Endodermal cell (in vitro differentiated cells): Measurements from ENCODE around the gene TUBG2. TPM values are rescaled to one million over a fixed set of nuclear protein-coding genes. Genes with fewer than 3 reads are reported as not detected.

Experiments
- DNase-seq: peaks from one replicate; pipeline ENCODE4 v3.0.0-alpha.2; 2017
- H3K27ac ChIP-seq: 2 replicates; pipeline ENCODE4 v1.5.1; 2013; ENCODE audit warnings: mild to moderate bottlenecking, low read depth, low read length, moderate library complexity
- H3K27me3 ChIP-seq: 2 replicates; pipeline ENCODE4 v1.6.1; 2013; ENCODE audit warnings: mild to moderate bottlenecking, low read length, moderate library complexity; ENCODE audit not compliant: insufficient read depth, control insufficient read depth, poor library complexity, severe bottlenecking
- H3K36me3 ChIP-seq: 2 replicates; pipeline ENCODE4 v1.7.0; 2013; ENCODE audit warnings: mild to moderate bottlenecking, low read length, moderate library complexity; ENCODE audit not compliant: control insufficient read depth, insufficient read depth
- H3K4me1 ChIP-seq: one replicate; pipeline ENCODE4 v1.7.0; 2013; ENCODE audit warnings: low read length; ENCODE audit not compliant: control insufficient read depth, insufficient read depth
- H3K4me3 ChIP-seq: 2 replicates; pipeline ENCODE4 v1.5.1; 2013; ENCODE audit warnings: mild to moderate bottlenecking, low read length, moderate library complexity
- H3K9ac ChIP-seq: 2 replicates; pipeline ENCODE4 v1.6.1; 2013; ENCODE audit warnings: mild to moderate bottlenecking, low read length, moderate library complexity; ENCODE audit not compliant: poor library complexity, severe bottlenecking; ENCODE audit errors: extremely low read depth
- H3K9me3 ChIP-seq: 2 replicates; pipeline ENCODE4 v1.6.1; 2013; ENCODE audit warnings: mild to moderate bottlenecking, low read length, moderate library complexity; ENCODE audit not compliant: control insufficient read depth
- H3K27ac Mint-ChIP-seq: 2 replicates; pipeline ENCODE4 v1.8.0; 2020; ENCODE audit warnings: mixed read lengths
- H3K27me3 Mint-ChIP-seq: 2 replicates; pipeline ENCODE4 v1.8.0; 2021; ENCODE audit warnings: mild to moderate bottlenecking, mixed read lengths; ENCODE audit not compliant: insufficient read depth
- H3K36me3 Mint-ChIP-seq: 2 replicates; pipeline ENCODE4 v1.8.0; 2020; ENCODE audit warnings: low read depth, mixed read lengths
- H3K4me1 Mint-ChIP-seq: 2 replicates; pipeline ENCODE4 v1.8.0; 2020; ENCODE audit warnings: mixed read lengths
- H3K4me3 Mint-ChIP-seq: 2 replicates; pipeline ENCODE4 v1.8.0; 2020; ENCODE audit warnings: mild to moderate bottlenecking, moderate library complexity, mixed read lengths
- H3K9me3 Mint-ChIP-seq: 2 replicates; pipeline ENCODE4 v1.8.0; 2020; ENCODE audit warnings: mild to moderate bottlenecking, mixed read lengths
- CTCF ChIP-seq: fragments of 200-600 bp; sonication (generic); conservative IDR thresholded peaks from 2 replicates; pipeline ENCODE4 v1.5.0; 2021; ENCODE audit warnings: antibody characterized with exemption, mild to moderate bottlenecking
- WGBS, 2 experiments: methylation state at CpG; one replicate each; pipeline versions ENCODE4 v1.1.5 to v1.1.7; 2013; ENCODE audit warnings: missing lambda C conversion rate in 2 of 2, mixed read lengths in 1 of 2; ENCODE audit not compliant: insufficient coverage in 1 of 2, insufficient read length in 1 of 2; 5-methylcytosine and 5-hydroxymethylcytosine counted together
- total RNA-seq, 2 donors: library from RNA; stranded (reverse); fragmentation: NEBNext Ultra II Directional in 1 of 2; extraction: Animal tissue kit (Norgen Biotek cat#: 25700) in 1 of 2; gene quantifications; 2 replicates in 1 of 2; 3 replicates in 1 of 2; pipeline ENCODE4 v1.2.1, GENCODE V29; 2021

The TUBG2 gene
- total RNA-seq, 2 donors from 2014 or later, result 32.4 to 38.0 TPM

- peaks cover 5% of the 10 kb centered on the region for H3K4me1 ChIP-seq
- no peak for TF ChIP-seq CTCF
- no peaks in the 10 kb centered on the region for H3K27me3 ChIP-seq
- Mint-ChIP-seq H3K4me1 (peaks cover 8% of the 10 kb centered on the region), H3K4me3 (no peak overlapping the region), H3K27me3 (no peaks in the 10 kb centered on the region), H3K9me3 (no peaks in the 10 kb centered on the region), H3K27ac (no peak overlapping the region), H3K36me3 (peaks cover 12% of the 10 kb centered on the region)
- no peak overlapping the region for H3K27ac ChIP-seq
- H3K9me3 ChIP-seq, result no peaks in the 10 kb centered on the region
- no peak overlapping the region for H3K9ac ChIP-seq
- peaks cover 3% of the 10 kb centered on the region for H3K36me3 ChIP-seq
- DNase-seq, result no peak
- no peak overlapping the region for H3K4me3 ChIP-seq
- 93 to 99% methylated on average over 18 to 19 of the region's 19 CpGs for WGBS, 2 experiments
Observed at GRCh38 chr17:42697108-42697811, 38.2 kb downstream of the TUBG2 start.

DNA sequence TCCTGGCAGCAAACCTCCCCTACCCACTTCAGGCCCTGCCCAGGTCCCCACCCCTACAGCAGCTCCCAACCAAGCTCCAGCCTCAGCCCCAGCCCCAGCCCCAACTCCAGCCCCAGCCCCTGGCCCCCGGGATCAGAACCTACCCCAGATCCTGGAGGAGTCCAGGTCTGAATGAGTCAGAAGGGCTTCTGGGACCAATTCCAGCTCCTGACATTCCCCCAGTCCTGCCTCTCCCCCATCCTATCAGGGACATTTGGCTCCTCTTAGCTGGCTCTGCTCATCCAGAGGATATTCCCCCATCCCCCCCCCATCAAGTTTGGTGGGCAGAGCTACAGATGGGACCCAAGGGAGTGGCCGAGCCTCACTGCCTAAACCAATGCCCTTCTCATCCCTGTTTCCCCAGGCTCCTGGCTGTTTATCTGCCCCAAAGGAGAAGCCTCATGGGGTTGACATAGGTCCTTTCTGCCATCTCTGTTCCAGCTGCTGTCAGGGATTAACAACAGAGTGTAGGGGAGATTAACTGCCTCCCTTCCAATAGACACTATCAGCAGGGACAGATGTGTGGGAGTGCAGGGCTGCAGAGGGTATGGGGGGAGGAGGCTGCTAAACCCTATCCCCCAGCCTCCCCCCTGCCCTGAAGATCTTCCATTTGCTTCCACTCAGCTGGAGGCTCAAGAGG lies 39.8 kb downstream of the TUBG2 start:
- H3K36me3 Mint-ChIP-seq, result peaks cover 23% of the 10 kb centered on the region
- peaks cover 8% of the 10 kb centered on the region for H3K4me1 Mint-ChIP-seq
- H3K4me1 ChIP-seq, result peaks cover 5% of the 10 kb centered on the region
- H3K27ac ChIP-seq, result no peak overlapping the region
- no peaks in the 10 kb centered on the region for H3K27me3 Mint-ChIP-seq
- H3K36me3 ChIP-seq, result peaks cover 10% of the 10 kb centered on the region
- H3K9ac ChIP-seq, result no peak overlapping the region
- DNase-seq, result peak; percentile 49
- no peak overlapping the region for H3K4me3 ChIP-seq
- TF ChIP-seq CTCF, result no peak
- H3K27ac Mint-ChIP-seq, result no peak overlapping the region
- H3K27me3 ChIP-seq, result no peaks in the 10 kb centered on the region
- no peak overlapping the region for H3K4me3 Mint-ChIP-seq
- 89% methylated on average over 2 of the region's 2 CpGs; no CpG with 5 or more reads in 1 of the 2 experiments for WGBS, 2 experiments
- H3K9me3 ChIP-seq, result no peaks in the 10 kb centered on the region
- no peaks in the 10 kb centered on the region for H3K9me3 Mint-ChIP-seq

GRCh38 chr17:42699415-42699740 lies 40.3 kb downstream of the TUBG2 start:
- WGBS, 2 experiments, result 74 to 75% methylated on average over 2 to 3 of the region's 4 CpGs
- Histone ChIP-seq H3K4me1 (peaks cover 5% of the 10 kb centered on the region), H3K4me3 (no peak overlapping the region), H3K36me3 (peaks cover 10% of the 10 kb centered on the region), H3K27ac (no peak overlapping the region), H3K27me3 (no peaks in the 10 kb centered on the region), H3K9me3 (no peaks in the 10 kb centered on the region), H3K9ac (no peak overlapping the region)
- no peak for TF ChIP-seq CTCF
- DNase-seq, result no peak
- no peaks in the 10 kb centered on the region for H3K27me3 Mint-ChIP-seq
- H3K36me3 Mint-ChIP-seq, result peaks cover 27% of the 10 kb centered on the region
- H3K9me3 Mint-ChIP-seq, result no peaks in the 10 kb centered on the region
- peaks cover 8% of the 10 kb centered on the region for H3K4me1 Mint-ChIP-seq
- H3K4me3 Mint-ChIP-seq, result no peak overlapping the region
- no peak overlapping the region for H3K27ac Mint-ChIP-seq
